GM12872 (cell line): ENCODE results near the gene IRGC.

Experiments used
- TF ChIP-seq, protein P1 (sequence below): IDR thresholded peaks from 3 replicates; pipeline ENCODE4 v1.5.1; 2011; ENCODE audit warnings: low read depth, mild to moderate bottlenecking, low read length, moderate library complexity; ENCODE audit not compliant: insufficient read depth

The IRGC gene

DNA sequence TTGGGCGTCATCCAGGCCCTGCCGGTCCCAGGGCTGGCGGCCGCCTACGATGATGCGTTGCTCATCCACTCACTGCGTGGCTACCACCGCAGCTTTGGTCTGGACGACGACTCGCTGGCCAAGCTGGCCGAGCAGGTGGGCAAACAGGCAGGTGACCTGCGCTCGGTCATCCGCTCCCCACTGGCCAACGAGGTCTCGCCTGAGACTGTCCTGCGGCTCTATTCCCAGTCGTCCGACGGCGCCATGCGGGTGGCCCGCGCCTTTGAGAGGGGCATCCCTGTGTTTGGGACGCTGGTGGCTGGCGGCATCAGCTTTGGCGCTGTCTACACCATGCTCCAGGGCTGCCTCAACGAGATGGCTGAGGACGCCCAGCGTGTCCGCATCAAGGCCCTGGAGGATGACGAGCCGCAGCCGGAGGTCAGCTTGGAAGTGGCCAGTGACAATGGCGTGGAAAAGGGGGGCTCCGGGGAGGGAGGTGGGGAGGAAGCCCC is 3.5 kb downstream of the IRGC start:
- TF ChIP-seq, protein P1, sequence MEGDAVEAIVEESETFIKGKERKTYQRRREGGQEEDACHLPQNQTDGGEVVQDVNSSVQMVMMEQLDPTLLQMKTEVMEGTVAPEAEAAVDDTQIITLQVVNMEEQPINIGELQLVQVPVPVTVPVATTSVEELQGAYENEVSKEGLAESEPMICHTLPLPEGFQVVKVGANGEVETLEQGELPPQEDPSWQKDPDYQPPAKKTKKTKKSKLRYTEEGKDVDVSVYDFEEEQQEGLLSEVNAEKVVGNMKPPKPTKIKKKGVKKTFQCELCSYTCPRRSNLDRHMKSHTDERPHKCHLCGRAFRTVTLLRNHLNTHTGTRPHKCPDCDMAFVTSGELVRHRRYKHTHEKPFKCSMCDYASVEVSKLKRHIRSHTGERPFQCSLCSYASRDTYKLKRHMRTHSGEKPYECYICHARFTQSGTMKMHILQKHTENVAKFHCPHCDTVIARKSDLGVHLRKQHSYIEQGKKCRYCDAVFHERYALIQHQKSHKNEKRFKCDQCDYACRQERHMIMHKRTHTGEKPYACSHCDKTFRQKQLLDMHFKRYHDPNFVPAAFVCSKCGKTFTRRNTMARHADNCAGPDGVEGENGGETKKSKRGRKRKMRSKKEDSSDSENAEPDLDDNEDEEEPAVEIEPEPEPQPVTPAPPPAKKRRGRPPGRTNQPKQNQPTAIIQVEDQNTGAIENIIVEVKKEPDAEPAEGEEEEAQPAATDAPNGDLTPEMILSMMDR, result no peak

DNA sequence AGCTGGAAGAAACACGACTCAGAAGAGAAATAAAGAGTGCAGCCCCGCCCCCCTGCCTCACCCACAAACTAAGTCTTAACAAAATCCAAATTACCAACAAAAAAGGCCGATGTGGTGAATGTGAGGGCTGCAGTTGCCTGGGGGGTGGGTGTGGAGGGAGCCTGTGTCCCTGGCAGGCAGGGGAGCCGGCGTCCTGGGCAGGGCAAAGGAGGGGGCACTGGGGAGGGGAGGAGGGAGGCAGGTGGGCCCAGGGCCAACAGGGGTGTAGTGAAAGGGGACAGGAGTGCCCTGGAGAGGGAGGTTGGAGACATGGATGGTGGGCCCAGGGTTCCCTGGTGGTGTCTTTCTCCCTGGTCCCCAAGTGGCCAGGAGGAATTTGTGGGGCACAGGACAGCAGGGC is 4.0 kb downstream of the IRGC start:
- TF ChIP-seq, protein P1, result no peak

DNA sequence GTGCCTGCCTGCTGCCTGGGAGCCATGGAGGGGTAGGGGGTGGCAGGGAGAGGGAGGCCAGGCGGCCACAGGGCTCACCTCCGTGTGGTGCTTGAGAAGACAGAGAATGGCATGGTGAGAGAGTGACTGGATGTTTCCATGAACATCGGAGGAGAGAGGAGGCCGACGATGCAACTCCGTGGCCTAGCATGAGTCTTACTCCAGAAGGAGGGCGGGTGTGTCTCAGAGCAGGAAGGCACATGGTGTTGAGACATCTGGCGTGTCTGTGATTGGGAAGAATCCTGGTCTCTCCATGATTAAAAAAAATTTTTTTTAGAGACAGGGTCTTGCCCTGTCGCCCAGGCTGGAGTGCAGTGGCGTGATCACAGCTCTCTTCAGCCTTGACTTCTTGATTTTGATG is 5.1 kb downstream of the IRGC start:
- TF ChIP-seq, protein P1, result no peak

DNA sequence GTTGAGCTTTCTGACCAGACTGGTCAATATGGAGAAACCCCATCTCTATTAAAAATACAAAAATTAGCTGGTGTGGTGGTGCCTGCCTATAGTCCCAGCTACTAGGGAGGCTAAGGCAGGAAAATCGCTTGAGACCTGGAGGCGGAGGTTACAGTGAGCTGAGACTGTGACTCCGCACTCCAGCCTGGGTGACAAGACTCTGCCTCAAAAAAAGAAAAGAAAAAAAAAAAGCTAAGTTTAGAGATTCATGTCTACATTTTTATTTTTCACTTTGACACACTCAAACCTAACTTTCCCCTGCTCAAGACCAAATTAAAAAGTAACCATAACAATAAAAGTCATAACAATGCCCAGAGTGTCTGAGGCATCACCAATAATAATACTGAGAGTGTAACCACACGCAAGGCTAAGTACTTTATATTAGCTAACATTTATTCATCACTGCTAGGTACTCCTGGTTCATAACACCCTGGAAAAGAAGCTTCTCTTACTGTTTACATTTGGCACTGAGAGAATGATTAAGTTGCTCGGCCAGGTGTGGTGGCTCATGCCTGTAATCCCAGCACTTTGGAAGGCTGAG is 5.7 kb downstream of the IRGC start:
- TF ChIP-seq, protein P1, result no peak

DNA sequence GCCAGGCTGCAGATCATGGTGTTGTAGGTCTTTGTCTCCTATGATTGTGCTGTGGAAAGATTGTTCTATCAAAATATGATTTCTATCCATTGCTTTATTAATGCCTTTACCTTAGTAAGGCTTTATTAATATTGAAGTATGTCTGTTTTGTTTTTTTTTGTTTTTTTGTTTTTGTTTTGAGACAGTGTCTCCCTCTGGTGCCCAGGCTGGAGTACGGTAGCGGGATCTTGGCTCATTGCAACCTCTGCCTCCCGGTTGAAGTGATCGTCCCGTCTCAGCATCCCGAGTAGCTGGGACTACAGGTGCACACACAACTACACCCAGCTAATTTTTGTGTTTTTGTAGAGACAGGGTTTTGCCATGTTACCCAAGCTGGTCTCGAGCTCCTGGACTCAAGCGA is 7.7 kb downstream of the IRGC start:
- TF ChIP-seq, protein P1, result no peak

DNA sequence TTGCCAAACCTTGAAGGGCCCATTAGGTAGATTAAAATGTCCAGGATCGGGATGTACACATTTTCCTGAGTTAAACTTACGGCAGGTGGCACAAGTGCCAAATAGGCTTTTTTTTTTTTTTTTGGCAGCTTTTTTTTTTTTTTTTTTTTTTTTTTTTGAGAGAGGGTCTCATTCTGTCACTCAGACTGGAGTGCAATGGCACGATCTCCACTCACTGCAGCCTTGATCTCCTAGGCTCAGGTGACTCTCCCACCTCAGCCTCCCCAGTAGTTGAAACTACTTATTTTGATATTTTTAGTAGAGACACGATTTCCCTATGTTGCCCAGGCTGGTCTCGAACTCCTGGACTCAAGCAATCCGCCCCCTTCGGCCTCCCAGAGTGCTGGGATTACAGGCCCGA is 9.0 kb downstream of the IRGC start:
- TF ChIP-seq, protein P1, result no peak

DNA sequence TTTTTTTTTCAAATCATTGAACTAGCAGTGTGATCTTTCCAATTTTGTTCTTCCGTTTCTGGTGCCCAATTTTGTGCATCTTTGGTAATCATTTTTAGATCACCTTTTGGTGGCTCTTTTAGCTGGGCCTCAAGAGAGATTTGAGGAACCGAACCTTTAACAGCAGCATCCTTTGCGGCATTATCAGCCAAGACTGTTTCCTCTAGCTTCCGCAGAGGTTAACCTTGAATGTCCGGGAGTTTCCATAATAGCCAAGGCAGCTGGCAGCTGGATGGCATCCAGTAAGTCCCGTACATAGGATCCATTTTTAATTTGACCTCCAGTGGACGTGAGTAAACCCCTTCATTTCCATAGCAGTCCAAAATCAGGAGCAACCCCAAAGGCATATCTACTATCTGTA is 9.6 kb downstream of the IRGC start:
- TF ChIP-seq, protein P1, result no peak
